GM19438 (cell line): ENCODE measurements around the gene MAGI2.

Source experiments
- ATAC-seq: cut with Tn5 transposase; IDR thresholded peaks from one replicate; pipeline ENCODE4 v1.9.1; 2021; ENCODE audit warnings: low read depth; ENCODE audit not compliant: unreplicated experiment

MAGI2 gene

DNA sequence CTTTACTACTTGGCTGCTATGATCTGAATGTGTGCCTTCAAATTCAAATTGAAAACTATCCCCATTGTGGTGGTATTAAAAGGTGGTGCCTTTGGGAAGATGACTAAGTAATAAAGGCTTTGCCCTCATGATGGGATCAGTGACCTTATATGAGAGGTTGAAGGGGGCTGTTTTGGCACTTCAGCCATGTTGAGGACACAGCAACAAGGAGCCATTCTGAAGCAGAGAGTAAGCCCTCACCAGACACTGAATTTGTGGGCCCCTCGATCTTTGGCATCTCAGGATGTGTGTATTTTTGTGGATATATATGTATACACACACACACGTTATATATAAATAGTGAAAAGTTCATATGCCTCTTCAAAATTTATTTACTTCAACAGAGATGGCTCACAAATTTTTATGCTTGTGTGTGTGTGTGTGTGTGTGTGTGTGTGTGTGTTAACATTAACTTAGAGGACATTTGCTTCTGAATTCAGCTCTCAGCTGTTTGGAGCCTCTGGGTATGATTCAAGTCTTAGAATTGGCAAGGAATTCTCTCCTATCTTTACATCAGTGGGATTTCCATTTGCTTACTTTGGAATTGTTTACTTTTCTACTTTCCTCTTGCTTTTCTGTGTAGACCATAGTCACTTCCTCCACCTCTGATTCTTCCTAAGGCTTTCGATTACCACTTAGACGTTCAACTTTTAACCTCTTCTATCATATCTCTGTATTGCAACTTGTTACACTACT lies 66.6 kb downstream of the MAGI2 start:
- no peak for ATAC-seq

DNA sequence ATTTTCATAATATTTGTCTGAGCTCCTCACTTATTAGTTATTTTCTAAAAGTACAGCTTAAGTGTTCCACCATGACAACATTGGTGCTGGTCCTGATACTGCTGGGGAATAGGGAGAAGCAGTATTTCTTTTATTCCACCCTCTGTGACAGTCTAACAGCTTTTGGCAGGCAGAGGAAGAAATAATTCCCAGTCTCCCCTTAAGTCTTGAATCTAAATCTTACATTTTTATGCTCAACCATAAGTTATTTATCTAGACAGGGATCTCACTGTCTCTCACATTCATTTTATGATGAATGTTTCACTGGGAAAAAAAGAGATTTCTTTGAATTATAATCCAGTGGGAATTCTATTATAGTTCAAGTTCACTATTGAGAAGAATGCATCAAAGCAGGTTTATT lies 71.5 kb downstream of the MAGI2 start:
- no peak for ATAC-seq

DNA sequence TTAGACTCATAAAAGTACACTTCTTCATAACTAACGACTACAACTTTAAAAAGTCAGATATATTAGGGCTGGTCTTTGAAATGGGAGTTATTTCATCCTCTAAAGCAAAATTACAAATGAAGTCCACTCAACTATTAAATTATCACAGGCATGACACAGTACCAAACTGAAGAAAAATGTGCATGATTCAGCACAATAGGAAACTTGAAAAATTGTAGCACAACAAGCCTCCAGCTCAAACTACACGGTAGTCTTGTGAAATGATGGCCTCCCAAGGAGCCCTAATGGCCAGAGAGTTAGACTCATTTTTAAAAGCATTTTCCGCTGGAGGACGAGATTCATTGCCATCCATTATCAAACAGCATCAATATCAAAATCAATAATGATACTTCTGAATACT lies 76.4 kb downstream of the MAGI2 start:
- no peak for ATAC-seq

DNA sequence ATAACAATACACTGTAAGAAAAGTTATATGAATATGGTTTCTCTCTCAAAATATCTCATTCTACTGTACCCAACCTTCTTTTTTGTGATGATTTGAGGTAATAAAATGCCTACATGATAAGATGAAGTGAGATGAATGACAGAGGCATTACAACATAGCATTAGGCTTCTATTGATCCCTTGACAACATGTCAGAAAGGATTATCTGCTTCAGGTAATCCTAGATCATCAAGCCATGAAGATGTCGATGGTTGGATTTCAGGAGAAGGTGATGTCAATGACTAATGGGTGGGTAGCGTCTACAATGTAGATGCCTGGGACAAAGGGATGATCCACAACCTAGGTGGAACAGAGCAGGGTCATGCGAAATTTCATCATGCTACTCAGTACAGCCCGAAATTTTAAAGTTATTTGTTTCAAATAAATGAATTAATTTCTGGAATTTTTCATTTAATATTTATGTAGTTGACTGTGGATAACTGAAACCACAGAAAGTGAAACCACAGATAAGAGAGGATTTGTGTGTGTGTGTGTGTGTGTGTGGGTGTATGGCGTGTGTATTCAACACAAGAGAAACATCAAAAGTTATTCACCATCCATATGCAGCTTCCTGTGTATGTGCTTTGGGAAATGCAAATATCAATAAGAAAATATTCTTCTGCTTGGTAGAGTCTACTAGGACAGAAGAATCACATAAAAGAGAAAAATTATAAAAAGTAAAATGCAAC lies 77.0 kb downstream of the MAGI2 start:
- no peak for ATAC-seq

DNA sequence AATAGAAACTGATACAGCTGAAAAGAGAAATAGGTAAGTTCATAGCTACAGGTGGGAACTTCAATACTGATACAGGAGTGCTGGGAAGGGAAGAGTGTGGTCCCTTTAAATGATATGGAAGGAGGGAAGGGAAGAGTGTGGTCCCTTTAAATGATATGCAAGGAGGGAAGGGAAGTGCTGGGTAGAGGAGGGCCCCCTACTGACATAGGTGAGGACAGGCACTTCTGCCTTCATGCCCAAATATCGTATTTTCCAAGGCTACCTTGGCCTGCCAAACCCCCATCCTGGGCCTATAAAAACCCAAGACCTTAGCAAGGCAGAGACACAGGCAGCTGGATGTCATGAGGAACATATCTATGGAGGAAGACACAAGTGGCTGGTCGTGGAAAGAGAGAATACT lies 92.3 kb downstream of the MAGI2 start:
- no peak for ATAC-seq

DNA sequence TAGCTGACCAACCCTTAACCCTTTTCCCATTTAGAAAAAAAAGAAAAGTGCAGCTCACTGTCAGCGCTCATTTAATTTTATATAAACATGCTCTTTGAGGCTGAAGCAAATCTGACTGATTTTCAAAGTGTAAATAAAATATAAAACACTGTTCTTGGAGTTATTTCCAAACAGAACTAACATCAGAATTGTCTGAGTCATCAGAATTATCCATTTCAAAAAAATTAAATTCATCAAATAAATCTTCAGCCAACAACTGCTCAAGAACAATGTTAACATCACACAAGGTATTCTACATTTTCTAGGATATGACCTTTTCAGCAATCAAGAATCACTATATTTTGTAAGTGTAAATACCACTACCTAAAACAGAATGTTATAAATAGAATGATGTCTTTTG lies 93.6 kb downstream of the MAGI2 start:
- ATAC-seq, result no peak

DNA sequence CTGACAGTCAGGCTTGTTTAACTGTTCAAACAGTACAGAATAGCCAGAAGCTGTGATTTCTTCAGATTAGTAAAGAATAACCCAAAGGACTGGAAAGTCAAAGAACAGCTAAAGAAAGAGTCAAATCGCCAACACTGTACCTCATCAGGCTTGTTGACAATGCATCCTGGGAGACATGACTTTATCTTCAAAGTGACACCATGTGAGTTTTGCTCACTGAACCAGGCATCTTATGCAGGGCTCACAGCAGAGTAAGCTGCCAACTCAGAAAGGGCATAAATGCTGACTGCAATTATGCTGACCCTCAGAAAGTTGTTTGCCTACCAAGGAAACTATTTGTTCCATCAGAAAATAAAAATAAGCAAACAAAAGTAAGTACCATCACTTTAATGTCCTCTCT lies 96.4 kb downstream of the MAGI2 start:
- ATAC-seq, result no peak

DNA sequence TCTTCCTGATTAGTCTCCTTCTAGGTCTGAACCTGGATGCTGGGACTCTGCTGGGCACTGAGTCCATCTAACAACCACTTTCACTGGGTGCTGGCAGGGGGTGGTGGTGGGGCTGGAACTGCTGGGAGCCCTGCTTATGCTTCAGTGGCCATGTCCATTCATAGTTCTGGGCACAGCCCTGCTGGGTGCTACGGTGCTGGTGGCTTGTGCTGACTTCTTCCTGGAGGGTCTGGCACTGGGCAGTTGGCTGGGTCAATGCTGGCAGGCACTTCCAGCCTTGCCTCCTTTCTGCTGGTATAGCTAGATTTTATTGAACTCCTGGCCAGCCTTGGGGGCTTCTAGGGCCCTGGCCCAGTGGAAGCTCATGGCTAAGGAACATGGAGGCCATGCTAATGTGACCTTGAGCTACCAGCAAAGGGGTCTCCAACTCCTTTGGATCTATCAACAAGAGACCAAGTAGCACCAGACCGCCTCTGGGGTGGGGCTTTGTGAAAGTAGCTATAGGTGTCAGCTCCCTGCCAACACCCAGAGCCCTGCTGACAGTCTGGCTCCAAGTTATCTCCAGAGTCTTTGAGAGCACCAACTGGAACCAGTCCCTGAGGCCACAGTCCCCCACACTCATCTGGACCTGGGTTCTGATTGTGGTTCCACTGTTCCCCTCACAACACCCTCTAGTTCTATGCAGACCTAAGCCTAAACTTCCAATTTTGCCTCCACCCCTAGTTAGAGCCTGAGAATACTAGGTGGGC lies 99.6 kb downstream of the MAGI2 start:
- no peak for ATAC-seq

DNA sequence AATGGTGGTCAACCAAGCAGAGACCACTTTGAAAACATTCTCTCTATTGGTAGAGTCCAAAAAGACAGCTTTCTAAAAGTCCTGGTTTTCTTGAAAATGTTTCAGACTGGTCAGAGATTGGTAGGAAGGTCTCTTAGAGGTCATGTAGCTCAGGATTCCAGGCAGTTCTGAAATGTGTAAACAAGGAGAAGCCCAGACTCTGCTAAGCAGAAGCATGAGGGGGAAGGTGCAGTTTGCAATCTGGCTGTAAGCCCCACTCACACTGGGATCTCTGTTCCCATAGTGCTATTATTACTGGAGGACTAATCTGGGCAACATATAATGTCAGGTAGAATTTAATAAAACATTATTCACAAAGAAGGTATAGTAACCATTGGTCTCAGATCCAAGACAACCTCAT lies 101.1 kb downstream of the MAGI2 start:
- no peak for ATAC-seq

DNA sequence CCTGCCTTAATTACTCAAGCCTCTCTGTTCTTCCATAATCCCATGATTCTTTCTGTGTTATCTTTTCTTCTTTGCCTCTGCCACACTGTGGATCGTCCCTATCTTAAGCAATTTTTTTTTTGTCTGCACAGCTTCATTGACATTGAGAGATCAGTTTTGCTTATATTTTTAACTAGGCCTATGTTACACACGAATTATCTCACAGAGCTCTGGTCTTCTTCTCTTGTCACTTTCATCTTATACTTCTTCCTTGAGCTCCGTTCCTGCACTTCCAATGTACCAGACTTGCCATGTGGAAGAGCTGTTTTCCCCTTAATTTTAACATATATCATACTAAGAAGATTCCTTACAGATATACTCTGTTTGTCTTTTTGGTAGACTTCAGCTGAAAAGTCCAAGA lies 106.1 kb downstream of the MAGI2 start:
- no peak for ATAC-seq

DNA sequence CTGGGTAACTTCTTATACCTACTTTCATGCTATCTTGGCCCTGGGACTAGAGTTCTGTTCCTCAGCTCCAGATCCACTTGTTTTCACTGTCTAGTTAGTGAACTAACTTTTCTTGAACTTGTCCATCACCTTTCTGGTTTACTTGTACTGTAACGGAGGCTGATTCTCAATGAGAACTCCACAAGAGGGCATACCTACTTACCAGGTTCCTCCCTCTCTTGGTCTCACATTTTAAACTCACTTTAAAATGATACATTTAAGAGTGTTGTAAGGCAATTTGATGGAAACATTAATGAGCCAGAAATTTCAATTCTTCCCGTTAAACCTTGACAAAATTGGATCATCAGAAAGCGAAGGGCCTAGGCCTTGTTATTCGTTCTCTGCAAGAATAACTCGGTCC lies 111.6 kb downstream of the MAGI2 start:
- no peak for ATAC-seq

DNA sequence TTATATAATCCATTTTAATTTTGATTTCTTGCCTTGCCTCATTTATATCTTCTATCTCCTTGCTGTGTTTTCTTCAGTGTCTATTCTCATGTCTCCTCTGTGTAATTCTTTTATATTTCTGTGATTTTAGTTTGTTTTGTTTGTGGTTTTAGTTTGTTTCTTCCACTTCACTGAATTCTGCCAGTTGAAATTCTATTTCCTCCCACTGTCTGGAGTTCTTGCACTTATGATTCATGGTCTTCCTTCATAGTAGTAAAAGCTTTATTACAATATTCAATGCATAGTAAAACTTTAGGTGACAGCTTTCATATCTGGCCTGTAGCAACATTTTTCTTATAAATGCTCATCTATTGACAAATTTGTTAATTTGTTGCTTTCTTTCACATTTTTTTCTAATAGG lies 113.3 kb downstream of the MAGI2 start:
- ATAC-seq, result no peak

DNA sequence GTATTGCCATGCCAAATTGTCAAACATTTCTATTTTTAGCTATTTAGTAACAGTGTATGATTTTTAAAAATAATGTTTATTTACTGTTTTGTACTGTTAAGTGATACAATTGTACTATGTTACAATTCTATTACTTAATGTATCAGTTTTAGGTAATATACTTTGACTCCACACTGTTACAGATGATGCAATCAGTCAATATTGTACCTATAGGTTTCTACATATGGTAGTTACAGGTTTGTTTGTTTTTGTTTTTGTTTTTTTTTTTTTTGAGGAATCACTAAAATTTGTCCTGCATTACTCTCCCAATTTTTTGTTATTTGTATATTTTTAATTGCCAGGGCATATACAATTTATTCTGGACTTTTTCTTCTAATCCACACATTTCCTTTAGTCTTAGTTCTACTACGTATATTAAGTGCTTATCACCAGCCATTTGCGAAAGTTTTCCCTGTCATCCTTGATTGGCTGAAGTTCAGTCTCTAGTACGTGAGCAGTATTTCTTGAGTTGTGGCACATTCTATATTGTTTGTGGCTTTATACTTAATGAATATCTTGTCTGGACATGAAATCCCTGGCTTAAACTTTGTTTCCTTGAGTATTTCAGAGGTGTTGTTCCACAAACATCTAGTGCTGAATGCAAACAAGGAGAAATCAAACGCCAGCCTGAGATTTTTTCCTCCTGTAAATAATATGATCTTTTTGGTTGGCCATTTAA lies 114.1 kb downstream of the MAGI2 start:
- no peak for ATAC-seq

DNA sequence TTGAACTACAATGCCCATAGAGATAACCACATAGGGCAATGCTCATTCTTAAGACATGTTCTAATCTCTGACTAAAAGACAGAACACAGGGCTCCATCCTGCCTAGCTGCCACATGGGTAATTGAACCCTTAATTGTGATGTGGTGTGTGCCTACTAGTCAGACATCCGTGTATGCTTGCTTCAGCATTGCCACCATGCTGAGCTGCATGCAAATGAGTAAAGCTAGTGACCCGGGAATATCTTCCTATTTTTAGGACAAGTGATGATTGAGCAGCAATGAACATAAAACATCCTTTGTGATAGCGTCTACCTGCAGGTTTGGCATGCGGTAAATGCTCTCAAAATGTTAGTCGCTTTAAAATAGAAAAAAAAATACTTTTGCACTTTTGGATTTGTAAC lies 115.8 kb downstream of the MAGI2 start:
- ATAC-seq, result no peak

DNA sequence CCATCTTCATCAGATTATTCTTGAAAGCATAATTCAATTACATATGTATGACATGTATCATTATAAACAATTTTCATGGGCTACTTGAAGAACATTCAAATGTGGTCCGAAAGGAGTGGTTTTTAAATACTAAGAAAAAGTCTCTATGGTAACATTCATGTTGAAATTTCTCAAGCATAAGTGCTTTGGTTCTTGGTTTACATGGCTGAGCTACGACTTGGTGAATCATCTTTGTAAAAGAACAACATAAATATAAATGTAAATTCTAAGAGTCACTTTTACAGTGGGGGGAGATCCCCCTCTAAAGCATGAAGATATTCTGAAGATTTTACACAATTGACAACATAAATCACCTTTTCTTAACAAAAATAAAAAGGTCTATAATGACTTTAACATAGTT lies 118.6 kb downstream of the MAGI2 start:
- no peak for ATAC-seq

DNA sequence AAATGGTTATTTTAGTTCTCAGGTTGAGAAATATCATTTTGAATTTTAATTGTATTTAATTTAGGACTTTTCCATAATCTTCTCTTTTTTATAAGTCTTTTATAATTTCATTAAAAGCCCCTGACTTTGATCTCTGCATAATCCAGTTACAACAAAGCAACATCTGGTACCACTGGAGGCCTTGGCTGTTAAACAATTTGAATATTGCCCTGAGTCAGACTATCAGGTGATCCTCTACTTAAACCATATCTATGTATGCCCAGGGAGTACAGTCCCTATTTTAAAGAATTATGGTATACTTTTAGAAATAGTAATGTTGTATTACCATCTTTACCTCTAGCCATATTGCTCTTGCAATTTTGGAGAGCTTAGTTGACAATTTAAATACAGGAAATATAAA lies 119.1 kb downstream of the MAGI2 start:
- no peak for ATAC-seq

DNA sequence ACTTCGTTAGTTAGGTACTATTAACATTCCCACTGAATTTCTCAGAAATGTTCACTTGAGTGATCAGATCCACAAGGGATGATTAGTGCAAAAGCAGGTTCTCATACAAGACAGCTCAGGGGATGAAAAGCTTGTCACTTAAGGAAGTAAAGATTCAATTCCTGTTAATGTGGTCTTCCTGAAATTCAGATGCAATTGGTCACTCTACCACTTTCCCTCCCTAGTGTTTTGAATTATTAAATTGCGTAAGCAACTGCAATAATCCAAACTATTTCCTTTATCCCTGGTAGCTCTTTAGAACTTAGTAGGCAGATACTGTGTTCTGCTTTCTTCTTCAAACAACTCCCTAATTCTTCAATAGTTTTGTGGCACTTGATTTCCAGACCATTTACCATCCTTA lies 121.4 kb downstream of the MAGI2 start:
- no peak for ATAC-seq

DNA sequence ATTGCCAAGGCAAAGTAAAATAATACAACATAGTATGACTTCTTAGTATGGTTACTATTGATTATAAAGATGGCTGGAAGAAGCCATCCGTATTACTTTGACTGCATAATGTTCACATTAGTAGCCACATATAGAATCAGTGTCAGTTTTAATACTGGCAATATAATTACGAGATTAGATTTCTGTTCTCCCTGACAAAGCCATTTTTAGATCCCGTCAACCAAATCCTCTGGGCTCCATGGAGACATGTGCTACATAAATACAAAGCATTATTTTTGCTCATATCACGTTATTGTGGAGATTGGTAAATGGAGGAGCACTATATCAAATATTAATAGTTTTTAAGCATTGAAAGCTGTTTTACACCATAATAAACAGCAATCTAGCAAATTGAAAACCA lies 124.0 kb downstream of the MAGI2 start:
- no peak for ATAC-seq

DNA sequence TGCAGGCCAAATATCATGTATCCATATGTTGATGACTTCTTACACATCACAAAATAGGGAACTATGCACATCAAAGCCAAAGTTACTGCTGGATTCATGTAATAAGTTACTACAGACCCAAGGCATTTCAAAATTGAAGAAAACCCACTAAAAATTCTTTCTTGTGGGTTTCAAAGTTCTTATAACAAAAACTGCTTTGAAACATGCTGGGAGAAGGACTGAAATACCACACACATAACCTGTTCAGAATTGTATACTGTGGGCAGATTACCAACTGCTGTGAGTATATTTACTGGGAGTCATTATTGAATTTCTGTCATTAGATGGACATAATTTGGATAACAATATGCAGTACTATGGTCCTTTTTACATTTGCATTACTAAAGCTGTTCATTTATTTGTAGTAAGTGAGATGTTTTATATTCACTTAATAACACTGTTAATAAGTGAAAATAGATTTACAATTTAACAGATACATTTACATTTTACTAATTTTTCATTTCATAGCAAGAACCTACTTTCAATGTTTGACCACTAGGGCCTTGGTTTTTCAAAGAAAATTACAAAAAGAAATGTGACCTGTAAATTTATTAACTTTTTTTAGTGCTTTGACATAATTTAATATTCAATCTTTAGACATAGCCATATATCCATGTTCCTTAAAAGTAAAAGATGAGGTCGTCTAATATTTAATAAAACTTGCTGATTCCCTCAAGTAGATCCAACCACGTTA lies 132.6 kb downstream of the MAGI2 start:
- ATAC-seq, result no peak

DNA sequence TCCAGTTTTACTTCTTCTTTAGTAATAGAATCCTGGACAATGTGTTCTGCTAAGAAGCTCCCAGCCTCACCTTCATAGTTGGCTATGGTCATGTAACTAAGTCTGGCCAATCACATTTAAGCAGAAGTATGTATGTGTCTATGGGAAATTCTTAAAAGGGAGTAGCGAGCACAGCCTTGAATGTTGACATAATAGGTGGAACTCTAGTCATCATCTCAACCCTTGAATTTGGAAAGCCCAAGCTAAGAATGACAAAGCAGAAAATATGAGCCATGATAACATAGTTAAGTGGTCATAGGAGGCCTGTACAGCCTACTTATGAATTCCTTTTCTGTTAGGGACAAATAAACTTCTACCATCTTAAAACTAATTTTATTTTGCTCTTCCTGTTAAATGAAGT lies 134.1 kb downstream of the MAGI2 start:
- ATAC-seq, result no peak
